ENCODE results near the gene TMEM125.

DNA sequence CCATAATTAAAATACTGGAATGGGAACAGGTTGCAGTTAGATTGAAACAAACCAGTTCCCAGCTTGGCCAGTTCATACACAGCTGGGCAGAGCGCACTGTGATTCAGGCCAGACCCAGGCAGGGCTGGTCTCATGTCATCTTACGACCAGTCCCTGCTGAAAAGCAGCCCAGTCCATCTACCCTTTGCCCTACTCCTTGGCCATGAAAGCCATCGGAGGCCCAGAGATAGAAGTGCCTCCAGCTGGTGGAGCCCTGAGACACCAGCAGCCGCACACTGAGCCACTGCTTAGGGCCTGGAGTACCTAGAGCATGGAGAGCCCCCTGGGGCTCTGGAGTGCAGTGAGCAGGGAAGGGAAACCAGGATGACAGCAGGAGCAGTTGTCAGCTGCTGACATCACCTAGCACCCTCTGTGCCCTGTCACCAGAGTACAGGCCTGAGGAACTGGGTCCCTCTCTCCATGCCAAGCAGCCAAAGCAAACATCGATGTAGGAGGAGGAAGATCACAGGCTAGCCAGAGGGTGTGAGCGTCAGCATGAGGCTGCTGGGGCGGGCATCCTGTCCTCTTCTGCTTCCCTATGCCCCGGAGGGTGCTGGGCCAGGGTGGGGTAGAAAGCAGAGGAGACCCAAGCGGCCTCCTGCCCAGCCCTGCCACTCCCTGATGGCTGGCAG, 34.2 kb upstream of the TMEM125 start:
- TF ChIP-seq, protein P1, sequence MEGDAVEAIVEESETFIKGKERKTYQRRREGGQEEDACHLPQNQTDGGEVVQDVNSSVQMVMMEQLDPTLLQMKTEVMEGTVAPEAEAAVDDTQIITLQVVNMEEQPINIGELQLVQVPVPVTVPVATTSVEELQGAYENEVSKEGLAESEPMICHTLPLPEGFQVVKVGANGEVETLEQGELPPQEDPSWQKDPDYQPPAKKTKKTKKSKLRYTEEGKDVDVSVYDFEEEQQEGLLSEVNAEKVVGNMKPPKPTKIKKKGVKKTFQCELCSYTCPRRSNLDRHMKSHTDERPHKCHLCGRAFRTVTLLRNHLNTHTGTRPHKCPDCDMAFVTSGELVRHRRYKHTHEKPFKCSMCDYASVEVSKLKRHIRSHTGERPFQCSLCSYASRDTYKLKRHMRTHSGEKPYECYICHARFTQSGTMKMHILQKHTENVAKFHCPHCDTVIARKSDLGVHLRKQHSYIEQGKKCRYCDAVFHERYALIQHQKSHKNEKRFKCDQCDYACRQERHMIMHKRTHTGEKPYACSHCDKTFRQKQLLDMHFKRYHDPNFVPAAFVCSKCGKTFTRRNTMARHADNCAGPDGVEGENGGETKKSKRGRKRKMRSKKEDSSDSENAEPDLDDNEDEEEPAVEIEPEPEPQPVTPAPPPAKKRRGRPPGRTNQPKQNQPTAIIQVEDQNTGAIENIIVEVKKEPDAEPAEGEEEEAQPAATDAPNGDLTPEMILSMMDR (IDR thresholded peaks at IDR 0.05): no peak
- TF ChIP-seq POLR2AphosphoS5 (IDR thresholded peaks at IDR 0.05): no peak

Data from transverse colon (tissue), 4 donors.